Loucy (cell line): ENCODE results near the gene DOK1.

Experiments
- H2AFZ ChIP-seq: fragments of 200-600 bp; sonication (generic); 2 replicates; pipeline ENCODE4 v1.6.0; 2016; ENCODE audit warnings: antibody characterized with exemption, mild to moderate bottlenecking, low read length, moderate library complexity
- H3F3A ChIP-seq: fragments of 200-600 bp; 2 replicates; pipeline ENCODE4 v1.6.0; 2016; ENCODE audit warnings: antibody characterized with exemption, low read depth, mild to moderate bottlenecking
- H3K27me3 ChIP-seq: fragments of 200-600 bp; sonication (generic); 2 replicates; pipeline ENCODE4 v1.6.1; 2014; ENCODE audit warnings: low read length, mild to moderate bottlenecking; ENCODE audit not compliant: insufficient read depth, poor library complexity, severe bottlenecking
- H3K36me3 ChIP-seq: fragments of 200-600 bp; sonication (generic); 2 replicates; pipeline ENCODE4 v1.6.1; 2016; ENCODE audit warnings: low read length; ENCODE audit not compliant: insufficient read depth
- H3K4me1 ChIP-seq: fragments of 200-600 bp; sonication (generic); 2 replicates; pipeline ENCODE4 v1.5.1; 2014; ENCODE audit warnings: low read length, mild to moderate bottlenecking; ENCODE audit not compliant: insufficient read depth, poor library complexity, severe bottlenecking
- H3K4me2 ChIP-seq: fragments of 200-600 bp; sonication (generic); 2 replicates; pipeline ENCODE4 v1.6.0; 2014; ENCODE audit warnings: antibody characterized with exemption, low read length, low read depth, mild to moderate bottlenecking; ENCODE audit not compliant: poor library complexity, severe bottlenecking
- H3K4me3 ChIP-seq: fragments of 200-600 bp; sonication (generic); 2 replicates; pipeline ENCODE4 v1.5.1; 2014; ENCODE audit warnings: low read length, mild to moderate bottlenecking, mixed read lengths; ENCODE audit not compliant: poor library complexity, severe bottlenecking
- H3K79me2 ChIP-seq: fragments of 200-600 bp; sonication (generic); 2 replicates; pipeline ENCODE4 v1.6.1; 2014; ENCODE audit warnings: low read length; ENCODE audit not compliant: insufficient read depth
- H3K9ac ChIP-seq: fragments of 200-600 bp; sonication (generic); 2 replicates; pipeline ENCODE4 v1.6.0; 2014; ENCODE audit warnings: mild to moderate bottlenecking, low read depth, low read length, moderate library complexity; ENCODE audit not compliant: poor library complexity, severe bottlenecking
- H3K9me2 ChIP-seq: fragments of 200-600 bp; sonication (generic); replicated peaks from 2 replicates; pipeline ENCODE4 v1.6.1; 2016; ENCODE audit warnings: low read depth, low read length, mixed read lengths
- H3K9me3 ChIP-seq: fragments of 200-600 bp; sonication (generic); 2 replicates; pipeline ENCODE4 v1.6.1; 2014; ENCODE audit warnings: mild to moderate bottlenecking, antibody characterized with exemption, low read length, low read depth; ENCODE audit not compliant: insufficient read depth
- H4K20me1 ChIP-seq: fragments of 200-600 bp; sonication (generic); 2 replicates; pipeline ENCODE4 v1.6.0; 2014; ENCODE audit warnings: antibody characterized with exemption, low read length, mild to moderate bottlenecking; ENCODE audit not compliant: insufficient read depth, poor library complexity, severe bottlenecking
- CTCF ChIP-seq: fragments of 200-600 bp; sonication (generic); conservative IDR thresholded peaks from 2 replicates; pipeline ENCODE4 v1.5.1; 2014; ENCODE audit warnings: mild to moderate bottlenecking, antibody characterized with exemption, low read length
- EZH2phosphoT487 ChIP-seq: fragments of 200-600 bp; IDR thresholded peaks from 2 replicates; pipeline ENCODE4 v1.6.1; 2018; ENCODE audit warnings: antibody characterized with exemption, mild to moderate bottlenecking, moderate library complexity, borderline replicate concordance

Gene DOK1

GRCh38 chr2:74575320-74575719 is 20.8 kb downstream of the DOK1 start:
- Histone ChIP-seq H3K9ac (no peak overlapping the region), H3K9me2 (no peaks in the 10 kb centered on the region), H3K4me2 (peak overlapping the region; percentile 75), H3K4me1 (peaks cover 31% of the 10 kb centered on the region), H3K27me3 (no peaks in the 10 kb centered on the region), H3F3A (peaks cover 7% of the 10 kb centered on the region; the same call in 1 of the 2 replicates), H3K79me2 (no peaks in the 10 kb centered on the region), H3K9me3 (no peaks in the 10 kb centered on the region), H4K20me1 (no peaks in the 10 kb centered on the region), H3K4me3 (no peak overlapping the region), H2AFZ (no peak overlapping the region), H3K36me3 (no peaks in the 10 kb centered on the region)
- TF ChIP-seq EZH2phosphoT487 (no peak), CTCF (no peak)

GRCh38 chr2:74576211-74576862 is 21.8 kb downstream of the DOK1 start:
- Histone ChIP-seq H3K4me1 (peaks cover 31% of the 10 kb centered on the region), H3K79me2 (no peaks in the 10 kb centered on the region), H2AFZ (peak overlapping the region; percentile 83; the same call in 1 of the 2 replicates), H3K4me3 (no peak overlapping the region), H3K9me3 (no peaks in the 10 kb centered on the region), H3K4me2 (peak overlapping the region; percentile 3), H3K27me3 (no peaks in the 10 kb centered on the region), H3K9ac (no peak overlapping the region), H4K20me1 (no peaks in the 10 kb centered on the region), H3K9me2 (no peaks in the 10 kb centered on the region), H3F3A (peaks cover 7% of the 10 kb centered on the region; the same call in 1 of the 2 replicates), H3K36me3 (no peaks in the 10 kb centered on the region)
- TF ChIP-seq EZH2phosphoT487 (no peak), CTCF (no peak)

- no peaks in the 10 kb centered on the region for H3K9me3 ChIP-seq
- H3K27me3 ChIP-seq = no peaks in the 10 kb centered on the region
- H3K4me1 ChIP-seq = peaks cover 31% of the 10 kb centered on the region
- H4K20me1 ChIP-seq = no peaks in the 10 kb centered on the region
- H3K9me2 ChIP-seq = no peaks in the 10 kb centered on the region
- peak overlapping the region; percentile 3 for H3K4me2 ChIP-seq
- no peak overlapping the region for H3K4me3 ChIP-seq
- no peaks in the 10 kb centered on the region for H3K36me3 ChIP-seq
- H3F3A ChIP-seq = peaks cover 7% of the 10 kb centered on the region; the same call in 1 of the 2 replicates
- peak overlapping the region; percentile 83 for H2AFZ ChIP-seq
- H3K9ac ChIP-seq = peak overlapping the region; percentile 12
- no peaks in the 10 kb centered on the region for H3K79me2 ChIP-seq
- TF ChIP-seq EZH2phosphoT487 = no peak
- no peak for TF ChIP-seq CTCF
Measured at GRCh38 chr2:74576863-74577229, 22.3 kb downstream of the DOK1 start.
